Spinal cord (tissue), 10 donors: ENCODE results near the gene RANBP9. TPM values are rescaled to one million over a fixed set of nuclear protein-coding genes. Genes with fewer than 3 reads are reported as not detected.

Experiments used
- DNase-seq, 6 donors: peaks; one replicate each; pipeline versions ENCODE4 v3.0.0 to v3.0.0-alpha.2; 2013 to 2015; ENCODE audit warnings: low spot score in 6 of 6, low read depth in 4 of 6
- H3K27ac ChIP-seq: one replicate; pipeline ENCODE4 v1.5.1; 2013; ENCODE audit warnings: low read depth, low read length, control low read depth
- H3K27me3 ChIP-seq: one replicate; pipeline ENCODE4 v1.6.1; 2013; ENCODE audit warnings: low read length; ENCODE audit not compliant: control insufficient read depth, insufficient read depth
- H3K36me3 ChIP-seq: one replicate; pipeline ENCODE4 v1.6.1; 2013; ENCODE audit warnings: low read length; ENCODE audit not compliant: control insufficient read depth, insufficient read depth
- H3K4me1 ChIP-seq: one replicate; pipeline ENCODE4 v1.6.1; 2013; ENCODE audit warnings: low read length; ENCODE audit not compliant: control insufficient read depth, insufficient read depth
- H3K4me3 ChIP-seq: one replicate; pipeline ENCODE4 v1.5.1; 2013; ENCODE audit warnings: low read depth, low read length, control low read depth
- H3K9me3 ChIP-seq: one replicate; pipeline ENCODE4 v1.6.1; 2013; ENCODE audit warnings: low read length; ENCODE audit not compliant: control insufficient read depth, insufficient read depth
- WGBS: methylation state at CpG from one replicate; pipeline ENCODE4 v1.1.5; 2013; ENCODE audit warnings: missing lambda C conversion rate; ENCODE audit not compliant: insufficient coverage; 5-methylcytosine and 5-hydroxymethylcytosine counted together
- polyA plus RNA-seq, 2 donors: library from polyadenylated mRNA; unstranded; fragments of 120-200 nt; gene quantifications; one replicate each; pipeline ENCODE4 v1.2.1, GENCODE V29; 2013; ENCODE audit not compliant: insufficient read length in 2 of 2
- total RNA-seq, 2 donors: library from RNA; depleted of rRNA in 1 of 2; stranded (reverse); fragments of 120-200 nt in 1 of 2; fragments of >200 nt in 1 of 2; gene quantifications; one replicate each; pipeline versions ENCODE4 v1.2.3 to v1.2.4, GENCODE V29; 2013 to 2014
- donor health status: healthy.

Gene RANBP9
- total and polyA plus RNA-seq, 4 donors: 34.8 to 59.8 (median 56.1) TPM

DNA sequence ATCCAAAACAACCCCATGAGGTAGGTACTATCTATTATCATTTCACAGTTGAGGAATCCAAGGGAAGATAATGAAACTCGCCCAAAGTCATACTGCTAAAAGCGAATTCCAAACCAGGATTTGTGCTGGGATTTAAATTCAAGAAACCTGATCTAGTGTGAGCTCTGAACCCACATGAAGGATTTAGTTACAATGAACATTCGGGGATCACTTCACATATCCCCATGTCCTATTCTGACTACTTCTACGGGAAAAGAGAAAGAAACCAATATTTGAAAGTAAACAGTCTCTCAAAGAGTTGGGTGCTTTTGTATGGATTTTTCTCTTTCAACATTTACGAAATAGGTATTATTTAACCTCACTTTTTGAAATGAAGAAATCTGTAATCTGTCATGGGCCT, 12.9 kb downstream of the RANBP9 start:
- Histone ChIP-seq H3K27me3 (no peaks in the 10 kb centered on the region), H3K4me3 (no peak overlapping the region), H3K36me3 (peaks cover under 1% of the 10 kb centered on the region), H3K9me3 (no peaks in the 10 kb centered on the region), H3K4me1 (no peaks in the 10 kb centered on the region), H3K27ac (no peak overlapping the region)
- no CpG with 5 or more reads among the region's 5 CpGs for WGBS
- DNase-seq: no peak

DNA sequence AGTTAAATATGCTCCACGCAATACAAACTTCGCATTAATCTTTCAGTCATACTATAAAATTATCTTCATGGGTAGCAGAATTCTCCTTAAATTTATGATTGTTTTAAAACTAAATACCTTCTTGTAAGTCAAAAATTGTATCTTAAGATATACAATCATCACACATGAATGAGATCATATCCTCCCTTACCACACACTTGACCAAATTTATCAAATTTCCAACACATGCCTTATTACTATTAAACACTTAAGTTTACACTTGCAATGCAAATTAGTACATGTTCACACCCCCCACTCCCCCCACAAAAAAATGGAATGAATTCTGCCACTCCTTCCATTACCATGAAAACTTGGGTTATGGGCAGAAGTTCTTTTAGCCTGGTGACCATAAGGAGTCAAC, 13.8 kb downstream of the RANBP9 start:
- DNase-seq: no peak
- H3K4me1 ChIP-seq: no peaks in the 10 kb centered on the region
- peaks cover 2% of the 10 kb centered on the region for H3K36me3 ChIP-seq
- no peaks in the 10 kb centered on the region for H3K9me3 ChIP-seq
- H3K4me3 ChIP-seq: no peak overlapping the region
- H3K27ac ChIP-seq: no peak overlapping the region
- H3K27me3 ChIP-seq: no peaks in the 10 kb centered on the region
- no CpG with 5 or more reads among the region's 2 CpGs for WGBS

DNA sequence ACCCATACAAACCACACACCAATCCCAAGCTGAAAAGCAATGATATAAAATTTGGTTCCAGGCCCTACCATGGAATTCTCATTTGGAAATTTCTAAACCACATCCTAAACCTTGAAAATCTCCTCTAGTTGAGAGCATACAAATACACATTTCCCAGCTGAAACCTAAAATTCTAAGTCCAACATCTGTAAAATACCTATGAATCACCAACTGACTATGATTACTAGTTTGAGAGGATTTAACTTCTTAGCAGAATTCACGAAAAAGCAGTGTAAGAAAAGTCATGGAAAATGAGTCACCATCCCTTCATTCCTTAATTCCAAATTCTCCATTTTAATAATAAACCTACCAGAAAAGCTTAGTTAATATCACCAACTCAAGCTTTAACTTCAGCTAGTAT, 15.4 kb downstream of the RANBP9 start:
- 100% methylated on average over 1 of the region's 1 CpG for WGBS
- H3K27ac ChIP-seq: no peak overlapping the region

DNA sequence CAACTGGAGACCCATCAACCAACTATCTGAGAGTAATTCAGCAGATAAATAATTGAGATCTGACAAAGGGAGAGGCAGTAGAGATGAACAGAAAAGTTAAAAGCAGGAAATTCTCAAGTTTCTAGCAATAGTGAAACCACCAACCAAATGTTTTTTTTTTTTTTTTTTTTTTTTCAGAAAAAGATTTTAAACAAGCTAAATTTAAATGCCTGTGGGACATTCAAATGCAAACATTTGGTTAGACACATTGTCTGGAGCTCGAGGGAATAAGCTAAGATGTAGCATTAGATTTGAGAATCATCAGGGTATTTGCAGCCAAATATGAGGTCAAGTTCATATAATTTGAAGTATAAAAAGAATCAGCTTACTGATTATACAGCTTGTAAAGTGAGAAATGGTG, 16.4 kb downstream of the RANBP9 start:
- 80% methylated on average over 1 of the region's 1 CpG for WGBS
- peaks cover 2% of the 10 kb centered on the region for H3K36me3 ChIP-seq
- no peak overlapping the region for H3K4me3 ChIP-seq
- H3K4me1 ChIP-seq: no peaks in the 10 kb centered on the region
- no peaks in the 10 kb centered on the region for H3K27me3 ChIP-seq
- no peaks in the 10 kb centered on the region for H3K9me3 ChIP-seq
- peak in 1 of 6 donors; percentile 54 for DNase-seq
- H3K27ac ChIP-seq: no peak overlapping the region

More for the DNA sequence above, 15.4 kb downstream of the RANBP9 start:
- no peaks in the 10 kb centered on the region for H3K4me1 ChIP-seq
- H3K4me3 ChIP-seq: no peak overlapping the region
- DNase-seq: no peak
- no peaks in the 10 kb centered on the region for H3K27me3 ChIP-seq
- H3K36me3 ChIP-seq: peaks cover 2% of the 10 kb centered on the region
- H3K9me3 ChIP-seq: no peaks in the 10 kb centered on the region

DNA sequence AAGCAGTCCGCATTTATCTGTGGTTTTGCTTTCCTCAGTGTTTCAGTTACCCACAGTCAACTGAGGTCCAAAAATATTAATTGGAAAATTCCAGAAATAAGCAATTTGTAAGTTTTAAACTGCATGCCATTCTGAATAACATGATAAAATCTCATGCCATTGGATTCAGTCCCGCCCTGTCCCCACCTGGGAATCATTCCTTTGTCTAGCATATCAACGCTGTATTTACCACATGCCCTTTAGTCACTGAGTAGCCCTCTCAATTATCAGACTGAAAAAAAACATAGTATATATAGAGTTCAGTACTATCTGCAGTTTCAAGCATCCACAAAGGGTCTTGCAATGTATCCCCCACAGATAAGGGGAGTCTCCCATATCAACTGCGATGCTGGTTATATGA, 17.1 kb downstream of the RANBP9 start:
- H3K4me1 ChIP-seq: no peaks in the 10 kb centered on the region
- peaks cover 2% of the 10 kb centered on the region for H3K36me3 ChIP-seq
- WGBS: no CpG with 5 or more reads among the region's 4 CpGs
- H3K9me3 ChIP-seq: no peaks in the 10 kb centered on the region
- H3K27ac ChIP-seq: no peak overlapping the region
- no peak for DNase-seq
- H3K4me3 ChIP-seq: no peak overlapping the region
- H3K27me3 ChIP-seq: no peaks in the 10 kb centered on the region

DNA sequence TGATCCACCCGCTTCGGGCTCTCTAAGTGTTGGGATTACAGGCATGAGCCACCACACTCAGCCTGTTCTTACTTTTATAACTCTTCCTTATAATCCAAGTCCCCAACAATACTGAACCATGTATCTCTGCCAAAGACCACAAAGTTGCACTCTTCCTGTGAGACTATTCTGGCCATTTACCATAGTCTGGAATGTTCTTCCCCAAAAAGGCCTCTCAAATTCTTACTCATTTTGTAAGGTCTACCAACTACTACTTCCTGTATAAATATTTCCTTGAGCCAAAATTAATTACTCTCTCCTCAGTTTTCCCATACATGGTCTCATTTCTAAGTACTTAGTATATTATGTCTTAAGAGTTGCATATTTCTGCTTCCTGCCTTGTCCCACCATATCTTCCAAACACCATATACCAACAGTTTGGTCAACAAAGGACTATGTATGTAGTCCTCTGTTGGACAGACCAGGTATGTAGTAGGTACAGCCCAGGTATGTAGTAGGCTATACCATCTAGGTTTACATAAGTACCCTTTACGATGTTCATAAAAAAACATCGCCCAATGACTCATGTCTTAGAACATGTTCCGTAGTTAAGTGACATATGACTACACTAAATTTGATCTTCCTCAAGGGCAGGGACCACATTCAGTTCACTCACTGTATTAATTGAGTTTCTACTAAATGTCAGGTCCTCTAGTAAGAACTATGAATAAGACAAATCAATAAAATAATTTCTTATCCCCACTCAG, 22.0 kb downstream of the RANBP9 start:
- no peak for DNase-seq
- no peak overlapping the region for H3K27ac ChIP-seq
- WGBS: 100% methylated on average over 2 of the region's 5 CpGs

DNA sequence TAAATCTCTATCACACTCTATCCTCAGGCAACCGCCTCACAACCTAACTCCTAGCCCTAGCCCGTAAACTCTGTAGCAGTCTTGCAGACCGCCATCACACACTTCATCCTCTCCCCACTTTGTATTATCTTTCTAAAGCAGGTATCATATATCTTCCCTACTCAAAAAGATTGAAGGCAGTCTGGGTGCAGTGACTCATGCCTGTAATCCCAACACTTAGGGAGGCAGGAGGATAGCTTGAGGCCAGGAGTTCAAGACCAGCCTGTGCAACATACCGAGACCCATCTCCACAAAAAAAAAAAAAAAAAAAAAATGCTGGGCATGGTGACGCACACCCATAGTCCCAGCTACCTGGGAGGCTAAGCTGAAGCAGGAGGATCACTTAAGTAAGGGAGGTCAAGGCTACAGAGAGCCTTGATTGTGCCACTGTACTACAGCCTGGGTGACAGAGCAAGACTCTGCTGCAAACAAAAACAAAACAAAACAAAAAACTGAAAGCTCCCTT, 22.9 kb downstream of the RANBP9 start:
- Histone ChIP-seq H3K27ac (no peak overlapping the region), H3K4me3 (no peak overlapping the region), H3K9me3 (no peaks in the 10 kb centered on the region), H3K36me3 (peaks cover 2% of the 10 kb centered on the region), H3K27me3 (no peaks in the 10 kb centered on the region), H3K4me1 (no peaks in the 10 kb centered on the region)
- DNase-seq: no peak
- WGBS: 100% methylated on average over 3 of the region's 5 CpGs

More for the DNA sequence above, 22.0 kb downstream of the RANBP9 start:
- H3K9me3 ChIP-seq: no peaks in the 10 kb centered on the region
- no peaks in the 10 kb centered on the region for H3K4me1 ChIP-seq
- no peaks in the 10 kb centered on the region for H3K27me3 ChIP-seq
- H3K36me3 ChIP-seq: peaks cover 2% of the 10 kb centered on the region
- H3K4me3 ChIP-seq: no peak overlapping the region

DNA sequence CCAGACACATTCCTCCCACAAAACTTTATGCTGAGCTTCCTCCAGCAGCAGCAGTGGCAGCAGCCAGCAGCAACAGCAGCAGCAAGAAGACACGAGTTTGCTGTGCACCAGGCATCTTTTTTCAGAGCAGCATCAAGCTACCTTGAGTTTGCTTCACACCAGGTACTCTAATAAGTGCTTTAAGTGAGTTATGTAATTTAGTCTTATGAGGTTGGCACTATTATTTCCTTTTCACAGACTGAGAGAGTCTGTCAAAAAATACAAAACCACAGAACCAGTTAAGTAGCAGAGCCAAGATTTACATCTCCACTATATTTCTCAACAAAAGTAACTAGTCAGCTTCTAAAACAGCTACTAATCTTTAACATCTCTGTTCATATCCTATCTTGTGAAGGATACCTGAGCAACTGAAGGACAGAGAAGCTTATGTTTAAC, 23.7 kb downstream of the RANBP9 start:
- H3K4me1 ChIP-seq: no peaks in the 10 kb centered on the region
- no peaks in the 10 kb centered on the region for H3K36me3 ChIP-seq
- no peaks in the 10 kb centered on the region for H3K9me3 ChIP-seq
- no peak overlapping the region for H3K27ac ChIP-seq
- no CpG with 5 or more reads among the region's 1 CpG for WGBS
- H3K4me3 ChIP-seq: no peak overlapping the region
- no peaks in the 10 kb centered on the region for H3K27me3 ChIP-seq
- DNase-seq: no peak

DNA sequence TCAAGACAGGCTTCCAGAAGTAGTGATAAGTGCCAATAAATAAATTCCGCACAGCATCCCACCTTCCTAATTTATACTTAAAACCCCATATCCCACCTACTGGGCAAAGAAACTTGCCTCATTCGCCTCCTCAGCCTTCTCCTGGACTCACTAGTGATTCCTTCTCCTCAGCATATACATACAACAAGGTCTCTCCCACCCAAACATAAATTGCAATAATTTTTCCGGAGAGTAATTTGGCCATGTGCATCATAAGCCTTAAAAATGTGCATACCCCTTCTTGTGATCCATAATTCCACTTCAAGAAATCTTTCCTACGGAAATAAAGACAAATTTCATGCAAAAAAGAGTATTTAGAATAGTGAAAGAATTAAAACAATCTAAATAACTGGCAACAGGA, 26.8 kb downstream of the RANBP9 start:
- Histone ChIP-seq H3K36me3 (no peaks in the 10 kb centered on the region), H3K27ac (no peak overlapping the region), H3K4me3 (no peak overlapping the region), H3K4me1 (no peaks in the 10 kb centered on the region), H3K9me3 (no peaks in the 10 kb centered on the region), H3K27me3 (no peaks in the 10 kb centered on the region)
- WGBS: 91% methylated on average over 2 of the region's 4 CpGs
- no peak for DNase-seq

DNA sequence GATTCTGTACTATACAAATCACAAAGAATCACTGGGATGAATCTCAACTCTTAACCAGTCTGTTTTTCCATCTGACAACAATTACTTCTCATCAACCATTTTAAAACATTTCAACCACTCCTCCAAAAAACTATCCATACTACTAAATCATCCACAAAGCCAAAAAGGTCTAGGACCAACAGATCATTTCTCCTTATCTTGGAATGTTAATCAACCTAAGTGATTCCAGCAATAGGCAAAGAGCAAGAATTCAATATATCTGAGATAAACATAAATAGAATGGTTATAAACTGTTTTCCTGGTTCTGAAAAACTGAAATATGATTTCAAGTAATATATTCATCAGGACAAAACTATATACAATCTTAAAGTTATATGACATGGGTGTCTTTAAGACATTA, 28.6 kb downstream of the RANBP9 start:
- H3K27me3 ChIP-seq: no peaks in the 10 kb centered on the region
- no peaks in the 10 kb centered on the region for H3K36me3 ChIP-seq
- no peak for DNase-seq
- H3K27ac ChIP-seq: no peak overlapping the region
- H3K9me3 ChIP-seq: no peaks in the 10 kb centered on the region
- no peaks in the 10 kb centered on the region for H3K4me1 ChIP-seq
- no peak overlapping the region for H3K4me3 ChIP-seq
